Stimulated activated CD4-positive, alpha-beta T cell treated with anti-CD3 and anti-CD28 coated beads, Interleukin-4, amount 100 ng/mL, for 1 hour (primary cell): ENCODE data around the gene KIFC1.
A peak's percentile ranks its signal among the peaks of the same experiment; 100 is the strongest.
"Not testable (repeated sequence)": the region's sequence is repeated elsewhere in the genome, so short reads cannot be mapped to it uniquely, and the experiment has no call there.

Experiments used
- DNase-seq: peaks from one replicate; pipeline ENCODE4 v3.0.0-alpha.2; 2020

The KIFC1 gene

GRCh38 chr6:33391278-33391921 is at the start of gene KIFC1:
KIFC1 (plus strand) TSS chr6:33391823; CDS start chr6:33391986, 163 bp downstream.
- peak; percentile 97 for DNase-seq

GRCh38 chr6:33343606-33343952 is 48.0 kb upstream of the KIFC1 start:
- DNase-seq = not testable (repeated sequence)

- no peak for DNase-seq
Measured at GRCh38 chr6:33343953-33344611, 47.5 kb upstream of the KIFC1 start.

- peak; percentile 49 for DNase-seq
Measured at GRCh38 chr6:33344701-33345697, 46.6 kb upstream of the KIFC1 start.

GRCh38 chr6:33346972-33347371 is 44.7 kb upstream of the KIFC1 start:
- DNase-seq = not testable (repeated sequence)

- DNase-seq = no peak
Measured at GRCh38 chr6:33347816-33348215, 43.8 kb upstream of the KIFC1 start.

GRCh38 chr6:33355860-33356259 is 35.8 kb upstream of the KIFC1 start:
- not testable (repeated sequence) for DNase-seq

GRCh38 chr6:33356295-33356694 is 35.3 kb upstream of the KIFC1 start:
- no peak for DNase-seq

- not testable (repeated sequence) for DNase-seq
Measured at GRCh38 chr6:33357160-33357871, 34.3 kb upstream of the KIFC1 start.

- DNase-seq = no peak
Measured at GRCh38 chr6:33359331-33359730, 32.3 kb upstream of the KIFC1 start.

- DNase-seq = not testable (repeated sequence)
Measured at GRCh38 chr6:33363486-33363885, 28.1 kb upstream of the KIFC1 start.

GRCh38 chr6:33364475-33365205 is 27.0 kb upstream of the KIFC1 start:
- DNase-seq = not testable (repeated sequence)

- not testable (repeated sequence) for DNase-seq
Measured at GRCh38 chr6:33365206-33365971, 26.2 kb upstream of the KIFC1 start.

GRCh38 chr6:33367009-33367714 is 24.5 kb upstream of the KIFC1 start:
- DNase-seq = no peak

GRCh38 chr6:33367715-33368025 is 24.0 kb upstream of the KIFC1 start:
- DNase-seq = not testable (repeated sequence)

GRCh38 chr6:33371901-33372300 is 19.7 kb upstream of the KIFC1 start:
- not testable (repeated sequence) for DNase-seq

- no peak for DNase-seq
Measured at GRCh38 chr6:33372526-33373123, 19.0 kb upstream of the KIFC1 start.

GRCh38 chr6:33373960-33374910 is 17.4 kb upstream of the KIFC1 start:
- DNase-seq = no peak

GRCh38 chr6:33375143-33375671 is 16.4 kb upstream of the KIFC1 start:
- no peak for DNase-seq
